IMR-90 (cell line): Measurements from ENCODE around the gene PIAS4. TPM values are rescaled to one million over a fixed set of nuclear protein-coding genes. Genes with fewer than 3 reads are reported as not detected.
A peak's percentile ranks its signal among the peaks of the same experiment; 100 is the strongest.

Experiments used
- ATAC-seq: fragments of 200-7000 bp; cut with Tn5 transposase; 2 replicates; pipeline ENCODE4 v1.9.1; 2020; ENCODE audit warnings: low read depth, mild to moderate bottlenecking, moderate library complexity
- BruUV-seq: library from RNA; stranded (reverse); fragments of 400-500 nt; replicated peaks from 2 replicates; lab custom pipeline; 2021; lab: Mats Ljungman, UMichigan
- CTCF ChIA-PET: fragments of 300-600 bp; formaldehyde crosslinking; extraction: SDS; loops from one replicate; lab custom pipeline; 2021; ENCODE audit warnings: antibody characterized with exemption; lab: Yijun Ruan, JAX
- POLR2A ChIA-PET: fragments of 300-600 bp; sonication (Branson Sonifier 250); formaldehyde crosslinking; loops from one replicate; lab custom pipeline; 2022; ENCODE audit warnings: antibody characterized with exemption; ENCODE audit not compliant: unreplicated experiment; lab: Charles Lee
- DNase-seq: peaks from one replicate; pipeline ENCODE4 v3.0.0; 2013
- H2AFZ ChIP-seq: replicated peaks from 2 replicates; pipeline ENCODE3; 2013; ENCODE audit warnings: low read length, mild to moderate bottlenecking; ENCODE audit not compliant: poor library complexity
- H2AK5ac ChIP-seq: 2 replicates; pipeline ENCODE4 v1.6.1; 2013; ENCODE audit warnings: low read depth, low read length, inconsistent platforms
- H2AK9ac ChIP-seq: replicated peaks from 2 replicates; pipeline ENCODE3; 2013; ENCODE audit warnings: mild to moderate bottlenecking, low read depth, low read length, moderate library complexity; ENCODE audit not compliant: poor library complexity
- H2BK120ac ChIP-seq: 2 replicates; pipeline ENCODE4 v1.6.1; 2013; ENCODE audit warnings: low read depth, low read length, inconsistent platforms
- H2BK15ac ChIP-seq: 3 replicates; pipeline ENCODE4 v1.6.1; 2013; ENCODE audit warnings: low read depth, low read length, inconsistent platforms
- H2BK20ac ChIP-seq: 2 replicates; pipeline ENCODE4 v1.6.1; 2013; ENCODE audit warnings: low read depth, mild to moderate bottlenecking, inconsistent platforms, low read length, moderate library complexity
- H2BK5ac ChIP-seq: 2 replicates; pipeline ENCODE4 v1.6.1; 2013; ENCODE audit warnings: mild to moderate bottlenecking, low read depth, low read length, inconsistent platforms; ENCODE audit not compliant: poor library complexity, severe bottlenecking
- H3K14ac ChIP-seq: replicated peaks from 2 replicates; pipeline ENCODE4 v1.6.1; 2013; ENCODE audit warnings: low read depth, low read length, inconsistent platforms
- H3K18ac ChIP-seq: 2 replicates; pipeline ENCODE4 v1.6.1; 2013; ENCODE audit warnings: low read depth, low read length, control low read depth
- H3K23ac ChIP-seq: 2 replicates; pipeline ENCODE4 v1.6.1; 2013; ENCODE audit warnings: low read depth, low read length, inconsistent platforms
- H3K27ac ChIP-seq: 2 replicates; pipeline ENCODE4 v1.5.1; 2013; ENCODE audit warnings: mild to moderate bottlenecking, control low read depth, low read length; ENCODE audit not compliant: insufficient read depth
- H3K27me3 ChIP-seq: 2 replicates; pipeline ENCODE4 v1.6.1; 2013; ENCODE audit warnings: low read length; ENCODE audit not compliant: control insufficient read depth, insufficient read depth
- H3K36me3 ChIP-seq: 2 replicates; pipeline ENCODE4 v1.6.1; 2013; ENCODE audit warnings: low read length, mixed read lengths; ENCODE audit not compliant: control insufficient read depth, insufficient read depth
- H3K4ac ChIP-seq: 2 replicates; pipeline ENCODE4 v1.6.1; 2013; ENCODE audit warnings: low read depth, low read length, inconsistent platforms
- H3K4me1 ChIP-seq: 2 replicates; pipeline ENCODE4 v1.6.1; 2013; ENCODE audit warnings: low read length, mixed read lengths; ENCODE audit not compliant: control insufficient read depth, insufficient read depth
- H3K4me2 ChIP-seq: 2 replicates; pipeline ENCODE4 v1.6.1; 2013; ENCODE audit warnings: low read depth, mild to moderate bottlenecking, control low read depth, low read length, moderate library complexity
- H3K4me3 ChIP-seq: 2 replicates; pipeline ENCODE4 v1.5.1; 2013; ENCODE audit warnings: low read depth, mild to moderate bottlenecking, control low read depth, low read length, moderate library complexity; ENCODE audit not compliant: insufficient read depth
- H3K56ac ChIP-seq: 2 replicates; pipeline ENCODE4 v1.6.1; 2013; ENCODE audit warnings: low read length, inconsistent platforms; ENCODE audit not compliant: insufficient read depth; ENCODE audit errors: extremely low read depth
- H3K79me1 ChIP-seq, 2 experiments: 2 replicates each; pipeline ENCODE4 v1.6.1; 2013; ENCODE audit warnings: low read length in 2 of 2, inconsistent platforms in 1 of 2, low read depth in 1 of 2
- H3K9ac ChIP-seq: 2 replicates; pipeline ENCODE4 v1.6.1; 2013; ENCODE audit warnings: low read depth, low read length, control low read depth
- H3K9me1 ChIP-seq: 2 replicates; pipeline ENCODE4 v1.6.1; 2013; ENCODE audit warnings: low read length, inconsistent platforms; ENCODE audit not compliant: insufficient read depth
- H3K9me3 ChIP-seq: 2 replicates; pipeline ENCODE4 v1.6.1; 2013; ENCODE audit warnings: low read length; ENCODE audit not compliant: control insufficient read depth, insufficient read depth
- H4K20me1 ChIP-seq: 2 replicates; pipeline ENCODE4 v1.6.1; 2013; ENCODE audit warnings: low read length, inconsistent platforms; ENCODE audit not compliant: insufficient read depth
- H4K5ac ChIP-seq: 2 replicates; pipeline ENCODE4 v1.6.1; 2013; ENCODE audit warnings: mild to moderate bottlenecking, low read depth, low read length, control low read depth
- H4K8ac ChIP-seq, 2 experiments: 2 replicates each; pipeline ENCODE4 v1.6.1; 2013; ENCODE audit warnings: low read depth in 2 of 2, low read length in 2 of 2, control low read depth in 1 of 2, inconsistent platforms in 1 of 2
- H4K91ac ChIP-seq: 2 replicates; pipeline ENCODE4 v1.6.1; 2013; ENCODE audit warnings: low read depth, low read length, inconsistent platforms; ENCODE audit not compliant: insufficient read depth
- CEBPB ChIP-seq: IDR thresholded peaks from 2 replicates; pipeline ENCODE4 v1.6.1; 2012; ENCODE audit warnings: low read depth, low read length, improper control_type of control experiment
- CHD1 ChIP-seq: IDR thresholded peaks from 2 replicates; pipeline ENCODE4 v1.6.1; 2012; ENCODE audit warnings: low read depth, low read length, improper control_type of control experiment
- FOS ChIP-seq: fragments of 150-350 bp; IDR thresholded peaks from 2 replicates; pipeline ENCODE4 v1.6.1; 2016; ENCODE audit warnings: low read depth, low read length
- MAFK ChIP-seq: IDR thresholded peaks from 2 replicates; pipeline ENCODE4 v1.6.1; 2012; ENCODE audit warnings: low read depth, low read length, improper control_type of control experiment
- MAZ ChIP-seq: IDR thresholded peaks from 2 replicates; pipeline ENCODE4 v1.6.1; 2012; ENCODE audit warnings: low read depth, mild to moderate bottlenecking, low read length, improper control_type of control experiment, moderate library complexity, borderline replicate concordance
- MXI1 ChIP-seq: IDR thresholded peaks from 2 replicates; pipeline ENCODE4 v1.6.1; 2012; ENCODE audit warnings: low read depth, mild to moderate bottlenecking, low read length, moderate library complexity, borderline replicate concordance
- RAD21 ChIP-seq: IDR thresholded peaks from 2 replicates; pipeline ENCODE4 v1.6.1; 2012; ENCODE audit warnings: low read length, improper control_type of control experiment
- RCOR1 ChIP-seq: IDR thresholded peaks from 2 replicates; pipeline ENCODE4 v1.6.1; 2012; ENCODE audit warnings: mild to moderate bottlenecking, low read length, improper control_type of control experiment; ENCODE audit not compliant: insufficient replicate concordance
- RFX5 ChIP-seq: IDR thresholded peaks from 2 replicates; pipeline ENCODE4 v1.8.0; 2012; ENCODE audit warnings: low read depth, mild to moderate bottlenecking, low read length, moderate library complexity
- SMC3 ChIP-seq: fragments of 150-350 bp; IDR thresholded peaks from 2 replicates; pipeline ENCODE4 v1.6.1; 2016; ENCODE audit warnings: low read depth, mild to moderate bottlenecking, antibody characterized with exemption, low read length, moderate library complexity
- WGBS, 2 experiments: methylation state at CpG; one replicate each; pipeline versions ENCODE4 v1.1.5 to v1.1.7; 2013; ENCODE audit warnings: missing lambda C conversion rate in 2 of 2; ENCODE audit not compliant: insufficient read length in 1 of 2; ENCODE audit errors: extremely low coverage in 2 of 2; 5-methylcytosine and 5-hydroxymethylcytosine counted together
- dilution Hi-C: fragments of 300-500 bp; cut with HindIII; formaldehyde crosslinking; loops from one replicate; pipeline ENCODE4 v1.14.3; 2018; ENCODE audit warnings: low sequenced_read_pairs; ENCODE audit not compliant: unreplicated experiment
- in situ Hi-C: fragments of 300-500 bp; cut with MboI; formaldehyde crosslinking; loops from 3 replicates; pipeline ENCODE4 v1.14.3; 2019; ENCODE audit warnings: low sequenced_read_pairs, inconsistent platforms, mixed read lengths
- intact Hi-C: fragments of 100-400 bp; cut with micrococcal nuclease; formaldehyde crosslinking; loops from 2 replicates; pipeline ENCODE4 v1.10.0; 2022
- polyA plus RNA-seq, 3 experiments: library from polyadenylated mRNA; depleted of rRNA; stranded (reverse); fragments of >200 nt; gene quantifications; 2 replicates each; pipeline ENCODE4 v1.2.3, GENCODE V29; 2012; ENCODE audit warnings: low replicate concordance in 1 of 3
- total RNA-seq: library from RNA; depleted of rRNA; stranded (reverse); fragments of >200 nt; gene quantifications from 2 replicates; pipeline ENCODE4 v1.2.3, GENCODE V29; 2012
- TF ChIP-seq, protein P1 (sequence below): fragments of 150-350 bp; IDR thresholded peaks from 2 replicates; pipeline ENCODE4 v1.6.1; 2017; ENCODE audit warnings: mild to moderate bottlenecking, antibody characterized with exemption, low read length, low read depth

PIAS4 gene
- total and polyA plus RNA-seq, 2 of the 4 experiments (the other 2 are of a cell fraction), result 12.1 to 13.6 TPM

- H2AK9ac ChIP-seq, result peak overlapping the region; percentile 4
- peak overlapping the region; percentile 98; the same call in 1 of the 2 replicates for H3K14ac ChIP-seq
- dilution Hi-C loops (no loop called here), in situ Hi-C loops (no loop called here), intact Hi-C loops (no loop called here)
- no TSS peak for BruUV-seq
- no peak overlapping the region for H4K91ac ChIP-seq
- TF ChIP-seq MAFK (no peak), RCOR1 (no peak), MAZ (no peak), FOS (no peak), RFX5 (no peak), RAD21 (no peak), CEBPB (no peak), SMC3 (no peak), CHD1 (no peak), MXI1 (no peak)
- TF ChIP-seq, protein P1, sequence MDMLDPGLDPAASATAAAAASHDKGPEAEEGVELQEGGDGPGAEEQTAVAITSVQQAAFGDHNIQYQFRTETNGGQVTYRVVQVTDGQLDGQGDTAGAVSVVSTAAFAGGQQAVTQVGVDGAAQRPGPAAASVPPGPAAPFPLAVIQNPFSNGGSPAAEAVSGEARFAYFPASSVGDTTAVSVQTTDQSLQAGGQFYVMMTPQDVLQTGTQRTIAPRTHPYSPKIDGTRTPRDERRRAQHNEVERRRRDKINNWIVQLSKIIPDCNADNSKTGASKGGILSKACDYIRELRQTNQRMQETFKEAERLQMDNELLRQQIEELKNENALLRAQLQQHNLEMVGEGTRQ, result no peak
- 33% methylated on average over 1 of the region's 7 CpGs; no CpG with 5 or more reads in 1 of the 2 experiments for whole genome bisulfite sequencing, 2 experiments
- no peak overlapping the region for H2AFZ ChIP-seq
- DNase-seq (no peak), ATAC-seq (no peak)
- H3K4me3 ChIP-seq, result peak overlapping the region; percentile 79
- no peak overlapping the region for H4K5ac ChIP-seq
- no peak overlapping the region for H3K18ac ChIP-seq
- ChIA-PET POLR2A (interaction anchor here (1.0 kb wide), 1 partner anchor 14 kb away, joined by 3 read pairs; no protein-coding TSS in a partner anchor), CTCF (interaction anchor here (0.8 kb wide), 1 partner anchor 9 kb away, joined by 7 read pairs; no protein-coding TSS in a partner anchor)
- no peaks in the 10 kb centered on the region for H3K9me3 ChIP-seq
- peaks cover 13% of the 10 kb centered on the region for H3K4me1 ChIP-seq
- H2BK5ac ChIP-seq, result no peak overlapping the region
- no peak overlapping the region for H3K4ac ChIP-seq
- H2BK120ac ChIP-seq, result no peak overlapping the region
- peaks cover 58% of the 10 kb centered on the region for H3K36me3 ChIP-seq
- peaks cover 67% of the 10 kb centered on the region for H4K20me1 ChIP-seq
- peak overlapping the region; percentile 77; the same call in 1 of the 2 replicates for H2AK5ac ChIP-seq
- H3K56ac ChIP-seq, result no peak overlapping the region
- H4K8ac ChIP-seq, result no peak overlapping the region
- H2BK20ac ChIP-seq, result no peak overlapping the region
- H3K9ac ChIP-seq, result peak overlapping the region; percentile 98
- H3K4me2 ChIP-seq, result peak overlapping the region; percentile 94
- peaks cover 5 to 69% of the 10 kb centered on the region in 2 experiments; a peak in 3 of 4 replicates for H3K79me1 ChIP-seq
- H3K27ac ChIP-seq, result peak overlapping the region; percentile 93; the same call in 1 of the 2 replicates
- H3K27me3 ChIP-seq, result no peaks in the 10 kb centered on the region
- H2BK15ac ChIP-seq, result no peak overlapping the region
- 0 out of 2 replicates have a peak, but pooled peaks cover 7% of the 10 kb centered on the region for H3K9me1 ChIP-seq
- H3K23ac ChIP-seq, result peak overlapping the region; percentile 98; the same call in 1 of the 2 replicates
Observed at GRCh38 chr19:3983542-3983914, 24.0 kb upstream of the PIAS4 start.
